IPS-20b (cell line): Measurements from ENCODE around the gene DOCK8.

ENCODE experiments used
- H3K27ac ChIP-seq: one replicate; pipeline ENCODE4 v1.5.1; 2013; ENCODE audit warnings: low read length
- H3K27me3 ChIP-seq: 2 replicates; pipeline ENCODE4 v1.6.1; 2013; ENCODE audit warnings: mild to moderate bottlenecking, low read length, inconsistent platforms; ENCODE audit not compliant: insufficient read depth
- H3K36me3 ChIP-seq: 2 replicates; pipeline ENCODE4 v1.6.1; 2013; ENCODE audit warnings: low read depth, mild to moderate bottlenecking, inconsistent platforms, low read length, moderate library complexity; ENCODE audit not compliant: insufficient read depth
- H3K4me1 ChIP-seq: 2 replicates; pipeline ENCODE4 v1.6.1; 2013; ENCODE audit warnings: mild to moderate bottlenecking, control low read depth, inconsistent platforms, low read length, moderate library complexity; ENCODE audit not compliant: insufficient read depth
- H3K4me3 ChIP-seq: 2 replicates; pipeline ENCODE4 v1.5.1; 2013; ENCODE audit warnings: mild to moderate bottlenecking, low read length, inconsistent platforms
- H3K9ac ChIP-seq: 2 replicates; pipeline ENCODE4 v1.6.1; 2013; ENCODE audit warnings: low read depth, mild to moderate bottlenecking, inconsistent platforms, low read length, moderate library complexity
- H3K9me3 ChIP-seq: 2 replicates; pipeline ENCODE4 v1.6.1; 2013; ENCODE audit warnings: mild to moderate bottlenecking, low read depth, low read length, inconsistent platforms; ENCODE audit not compliant: insufficient read depth

Gene DOCK8

GRCh38 chr9:274406-274805, 59.7 kb downstream of the DOCK8 start:
- Histone ChIP-seq H3K4me1 (no peaks in the 10 kb centered on the region), H3K27me3 (no peaks in the 10 kb centered on the region), H3K36me3 (no peaks in the 10 kb centered on the region), H3K9ac (no peak overlapping the region), H3K9me3 (no peaks in the 10 kb centered on the region), H3K4me3 (no peak overlapping the region), H3K27ac (no peak overlapping the region)

- H3K36me3 ChIP-seq = no peaks in the 10 kb centered on the region
- no peak overlapping the region for H3K9ac ChIP-seq
- H3K27me3 ChIP-seq = no peaks in the 10 kb centered on the region
- H3K4me1 ChIP-seq = no peaks in the 10 kb centered on the region
- no peak overlapping the region for H3K4me3 ChIP-seq
- H3K9me3 ChIP-seq = no peaks in the 10 kb centered on the region
- no peak overlapping the region for H3K27ac ChIP-seq
These were observed 63.1 kb downstream of the DOCK8 start for GRCh38 chr9:277601-278295.

GRCh38 chr9:278651-279050, 64.0 kb downstream of the DOCK8 start:
- no peak overlapping the region for H3K27ac ChIP-seq
- H3K9ac ChIP-seq = no peak overlapping the region
- no peaks in the 10 kb centered on the region for H3K4me1 ChIP-seq
- no peaks in the 10 kb centered on the region for H3K9me3 ChIP-seq
- no peaks in the 10 kb centered on the region for H3K27me3 ChIP-seq
- H3K4me3 ChIP-seq = no peak overlapping the region
- no peaks in the 10 kb centered on the region for H3K36me3 ChIP-seq

- H3K36me3 ChIP-seq = no peaks in the 10 kb centered on the region
- H3K4me1 ChIP-seq = no peaks in the 10 kb centered on the region
- no peak overlapping the region for H3K9ac ChIP-seq
- H3K27ac ChIP-seq = no peak overlapping the region
- no peaks in the 10 kb centered on the region for H3K9me3 ChIP-seq
- H3K4me3 ChIP-seq = no peak overlapping the region
- no peaks in the 10 kb centered on the region for H3K27me3 ChIP-seq
These were observed 65.0 kb downstream of the DOCK8 start for GRCh38 chr9:279674-280073.

GRCh38 chr9:281741-282645, 67.3 kb downstream of the DOCK8 start:
- no peaks in the 10 kb centered on the region for H3K27me3 ChIP-seq
- H3K27ac ChIP-seq = no peak overlapping the region
- no peaks in the 10 kb centered on the region for H3K36me3 ChIP-seq

GRCh38 chr9:286071-286740, 71.5 kb downstream of the DOCK8 start:
- Histone ChIP-seq H3K4me1 (no peaks in the 10 kb centered on the region), H3K9me3 (no peaks in the 10 kb centered on the region), H3K27me3 (no peaks in the 10 kb centered on the region), H3K27ac (no peak overlapping the region), H3K4me3 (no peak overlapping the region), H3K36me3 (no peaks in the 10 kb centered on the region), H3K9ac (no peak overlapping the region)

More at GRCh38 chr9:281741-282645, 67.3 kb downstream of the DOCK8 start:
- no peaks in the 10 kb centered on the region for H3K9me3 ChIP-seq
- H3K4me3 ChIP-seq = no peak overlapping the region
- no peak overlapping the region for H3K9ac ChIP-seq
- no peaks in the 10 kb centered on the region for H3K4me1 ChIP-seq

GRCh38 chr9:289121-289520, 74.5 kb downstream of the DOCK8 start:
- no peaks in the 10 kb centered on the region for H3K27me3 ChIP-seq
- no peak overlapping the region for H3K9ac ChIP-seq
- H3K4me3 ChIP-seq = no peak overlapping the region
- H3K27ac ChIP-seq = no peak overlapping the region
- H3K9me3 ChIP-seq = no peaks in the 10 kb centered on the region
- H3K36me3 ChIP-seq = no peaks in the 10 kb centered on the region
- no peaks in the 10 kb centered on the region for H3K4me1 ChIP-seq

GRCh38 chr9:292915-293314, 78.2 kb downstream of the DOCK8 start:
- Histone ChIP-seq H3K27me3 (no peaks in the 10 kb centered on the region), H3K9ac (no peak overlapping the region), H3K9me3 (no peaks in the 10 kb centered on the region), H3K4me3 (no peak overlapping the region), H3K4me1 (no peaks in the 10 kb centered on the region), H3K36me3 (no peaks in the 10 kb centered on the region), H3K27ac (no peak overlapping the region)

- no peak overlapping the region for H3K4me3 ChIP-seq
- no peak overlapping the region for H3K9ac ChIP-seq
- H3K4me1 ChIP-seq = no peaks in the 10 kb centered on the region
- no peak overlapping the region for H3K27ac ChIP-seq
- H3K27me3 ChIP-seq = no peaks in the 10 kb centered on the region
- no peaks in the 10 kb centered on the region for H3K36me3 ChIP-seq
- H3K9me3 ChIP-seq = no peaks in the 10 kb centered on the region
These were observed 80.9 kb downstream of the DOCK8 start for GRCh38 chr9:295576-295975.

GRCh38 chr9:296411-296810, 81.7 kb downstream of the DOCK8 start:
- Histone ChIP-seq H3K27ac (no peak overlapping the region), H3K9ac (no peak overlapping the region), H3K9me3 (no peaks in the 10 kb centered on the region), H3K4me1 (no peaks in the 10 kb centered on the region), H3K27me3 (no peaks in the 10 kb centered on the region), H3K36me3 (no peaks in the 10 kb centered on the region), H3K4me3 (no peak overlapping the region)

GRCh38 chr9:297104-297972, 82.7 kb downstream of the DOCK8 start:
- no peaks in the 10 kb centered on the region for H3K36me3 ChIP-seq
- H3K27ac ChIP-seq = no peak overlapping the region
- H3K27me3 ChIP-seq = no peaks in the 10 kb centered on the region
- no peaks in the 10 kb centered on the region for H3K9me3 ChIP-seq
- H3K9ac ChIP-seq = no peak overlapping the region
- H3K4me1 ChIP-seq = no peaks in the 10 kb centered on the region
- no peak overlapping the region for H3K4me3 ChIP-seq
